ENCODE results near the gene MMP24OS. TPM values are rescaled to one million over a fixed set of nuclear protein-coding genes. Genes with fewer than 3 reads are reported as not detected.

MMP24OS gene
- total and polyA plus RNA-seq, 4 donors = 5.2 to 16.0 (median 10.3) TPM

DNA sequence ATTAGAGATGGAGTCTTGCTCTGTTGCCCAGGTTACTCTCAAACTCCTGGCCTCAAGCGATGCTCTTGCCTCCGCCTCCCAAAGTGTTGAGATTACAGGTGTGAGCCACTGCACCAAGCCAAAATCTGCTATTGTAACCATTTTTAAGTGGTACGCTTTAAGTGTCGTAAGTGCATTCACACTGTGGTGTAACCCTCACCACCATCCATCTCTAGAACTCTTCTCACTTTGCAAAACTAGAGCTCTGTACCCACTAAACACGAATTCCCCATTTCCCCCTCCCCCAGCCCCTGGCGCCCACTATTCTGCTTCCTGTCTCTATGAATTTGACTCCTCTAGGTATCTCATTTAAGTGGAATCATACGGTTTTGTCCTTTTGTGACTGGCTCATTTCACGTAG is 17.1 kb upstream of the MMP24OS start:
- WGBS = 85% methylated on average over 8 of the region's 8 CpGs
- DNase-seq (ENCODE audit: low spot score) = no peak
- TF ChIP-seq, protein P1, sequence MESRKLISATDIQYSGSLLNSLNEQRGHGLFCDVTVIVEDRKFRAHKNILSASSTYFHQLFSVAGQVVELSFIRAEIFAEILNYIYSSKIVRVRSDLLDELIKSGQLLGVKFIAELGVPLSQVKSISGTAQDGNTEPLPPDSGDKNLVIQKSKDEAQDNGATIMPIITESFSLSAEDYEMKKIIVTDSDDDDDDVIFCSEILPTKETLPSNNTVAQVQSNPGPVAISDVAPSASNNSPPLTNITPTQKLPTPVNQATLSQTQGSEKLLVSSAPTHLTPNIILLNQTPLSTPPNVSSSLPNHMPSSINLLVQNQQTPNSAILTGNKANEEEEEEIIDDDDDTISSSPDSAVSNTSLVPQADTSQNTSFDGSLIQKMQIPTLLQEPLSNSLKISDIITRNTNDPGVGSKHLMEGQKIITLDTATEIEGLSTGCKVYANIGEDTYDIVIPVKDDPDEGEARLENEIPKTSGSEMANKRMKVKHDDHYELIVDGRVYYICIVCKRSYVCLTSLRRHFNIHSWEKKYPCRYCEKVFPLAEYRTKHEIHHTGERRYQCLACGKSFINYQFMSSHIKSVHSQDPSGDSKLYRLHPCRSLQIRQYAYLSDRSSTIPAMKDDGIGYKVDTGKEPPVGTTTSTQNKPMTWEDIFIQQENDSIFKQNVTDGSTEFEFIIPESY (IDR thresholded peaks at IDR 0.05) = no peak
- TF ChIP-seq, protein P2, sequence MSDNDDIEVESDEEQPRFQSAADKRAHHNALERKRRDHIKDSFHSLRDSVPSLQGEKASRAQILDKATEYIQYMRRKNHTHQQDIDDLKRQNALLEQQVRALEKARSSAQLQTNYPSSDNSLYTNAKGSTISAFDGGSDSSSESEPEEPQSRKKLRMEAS (IDR thresholded peaks at IDR 0.05) = no peak
- no peaks in the 10 kb centered on the region for H3K4me1 ChIP-seq (ENCODE audit: control insufficient read depth in 4 of 4, insufficient read depth in 4 of 4, low read length in 3 of 4)
- H3K4me3 ChIP-seq (ENCODE audit: low read depth in 1 of 3, low read length in 3 of 3) = no peak overlapping the region
- no peak overlapping the region for H3K27ac ChIP-seq (ENCODE audit: low read depth in 1 of 2, low read length in 2 of 2)
- no peaks in the 10 kb centered on the region for H3K36me3 ChIP-seq (ENCODE audit: control insufficient read depth in 4 of 4, insufficient read depth in 3 of 4, low read depth in 1 of 4, low read length in 3 of 4)
- H3K27me3 ChIP-seq (ENCODE audit: control insufficient read depth in 4 of 4, insufficient read depth in 4 of 4, low read length in 3 of 4) = no peaks in the 10 kb centered on the region
- H3K9me3 ChIP-seq (ENCODE audit: control insufficient read depth in 4 of 4, low read length in 3 of 4) = no peaks in the 10 kb centered on the region
- no peak overlapping the region for H3K9ac ChIP-seq (ENCODE audit: low read depth in 1 of 2, low read length in 2 of 2)

DNA sequence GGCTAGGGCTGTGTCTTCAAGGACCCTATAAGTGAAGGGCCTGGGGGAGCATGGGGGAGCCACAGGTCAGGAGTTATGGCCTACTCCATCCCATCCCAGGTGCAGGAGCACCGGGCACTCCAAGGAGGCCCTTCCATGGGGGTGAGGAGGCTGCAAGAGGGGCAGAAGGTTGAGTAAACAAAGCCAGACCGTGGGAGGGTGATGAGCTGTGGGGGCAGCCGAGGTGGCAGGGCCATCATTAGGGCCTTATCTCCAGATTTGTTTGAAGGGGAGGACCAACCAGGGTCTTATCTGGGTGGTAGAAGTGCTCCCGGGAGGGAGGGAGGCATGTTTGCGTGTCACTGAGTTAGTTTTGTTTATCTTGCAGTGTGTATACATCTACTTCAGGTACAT is 16.4 kb upstream of the MMP24OS start:
- WGBS = 65% methylated on average over 5 of the region's 5 CpGs

DNA sequence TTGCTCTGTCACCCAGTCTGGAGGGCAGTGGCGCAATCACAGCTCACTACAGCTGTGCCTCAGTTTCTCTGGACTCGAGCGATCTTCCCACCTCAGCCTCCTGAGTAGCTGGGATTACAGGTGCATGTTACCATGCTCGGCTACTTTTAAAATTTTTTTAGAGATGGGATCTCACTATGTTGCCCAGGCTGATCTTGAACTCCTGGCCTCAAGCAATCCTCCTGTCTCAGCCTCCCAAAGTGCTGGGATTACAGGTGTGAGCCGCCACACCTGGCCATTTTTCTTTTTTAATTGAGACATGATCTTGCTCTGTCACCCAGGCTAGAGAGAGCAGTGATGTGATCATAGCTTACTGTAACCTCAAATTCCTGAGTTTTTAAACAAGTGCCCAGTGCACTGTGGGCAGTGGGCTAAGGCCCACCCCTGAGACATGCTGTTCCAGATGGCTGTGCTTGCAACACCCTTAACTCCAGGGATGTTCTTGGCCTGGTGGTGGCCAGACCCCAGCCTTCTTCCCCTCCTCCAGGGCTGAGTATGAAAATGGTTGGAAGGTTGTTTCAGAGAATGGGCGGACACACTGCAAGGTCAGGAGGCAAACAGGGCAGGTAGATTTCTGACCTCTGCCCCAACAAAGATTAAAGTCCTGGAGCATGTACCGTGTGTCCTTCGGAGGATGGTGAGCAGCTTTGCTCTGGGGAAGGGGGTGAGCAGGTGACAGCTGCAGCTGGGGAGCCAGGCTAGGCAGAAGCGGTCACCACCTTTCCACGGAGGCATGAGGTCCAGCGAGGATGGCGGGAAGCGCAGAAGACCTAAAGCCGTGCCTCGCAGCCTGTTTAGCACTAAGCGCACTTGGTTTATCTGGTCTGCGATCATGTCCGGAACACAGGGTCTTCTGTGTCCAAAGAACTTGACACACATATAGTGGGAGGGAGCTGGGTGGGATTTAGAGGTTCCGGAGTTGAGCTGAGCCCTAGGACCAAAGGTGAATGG is 15.7 kb upstream of the MMP24OS start:
- WGBS = 84% methylated on average over 19 of the region's 19 CpGs
- TF ChIP-seq FOXA1 (IDR thresholded peaks at IDR 0.05) (no peak), HNF4A (conservative IDR thresholded peaks at IDR 0.05) (peak in 1 of 2 donors; percentile 44)
- DNase-seq (ENCODE audit: low spot score) = no peak

More for the DNA sequence above, 16.4 kb upstream of the MMP24OS start:
- TF ChIP-seq RXRA (IDR thresholded peaks at IDR 0.05) = no peak
- TF ChIP-seq, protein P3, sequence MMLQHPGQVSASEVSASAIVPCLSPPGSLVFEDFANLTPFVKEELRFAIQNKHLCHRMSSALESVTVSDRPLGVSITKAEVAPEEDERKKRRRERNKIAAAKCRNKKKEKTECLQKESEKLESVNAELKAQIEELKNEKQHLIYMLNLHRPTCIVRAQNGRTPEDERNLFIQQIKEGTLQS (IDR thresholded peaks at IDR 0.05) = no peak
- no peak for TF ChIP-seq EGR1 (IDR thresholded peaks at IDR 0.05; ENCODE audit: low read depth in 2 of 2)
- no peak for TF ChIP-seq TAF1 (conservative IDR thresholded peaks at IDR 0.05)
- TF ChIP-seq NR2F2 (IDR thresholded peaks at IDR 0.05) = no peak
- TF ChIP-seq SP1 (IDR thresholded peaks at IDR 0.05) = no peak
- TF ChIP-seq FOXA1 (IDR thresholded peaks at IDR 0.05) = no peak
- no peak for TF ChIP-seq FOXA2 (IDR thresholded peaks at IDR 0.05)
- no peak for TF ChIP-seq HNF4G (IDR thresholded peaks at IDR 0.05)
- TF ChIP-seq HNF4A (conservative IDR thresholded peaks at IDR 0.05) = no peak
- TF ChIP-seq RAD21 (IDR thresholded peaks at IDR 0.05) = no peak
- no peak for TF ChIP-seq YY1 (IDR thresholded peaks at IDR 0.05)
- TF ChIP-seq, protein P1 (IDR thresholded peaks at IDR 0.05) = no peak
- no peak for TF ChIP-seq JUND (IDR thresholded peaks at IDR 0.05)
- TF ChIP-seq, protein P2 (IDR thresholded peaks at IDR 0.05) = no peak
- no peaks in the 10 kb centered on the region for H3K4me1 ChIP-seq (ENCODE audit: control insufficient read depth in 4 of 4, insufficient read depth in 4 of 4, low read length in 3 of 4)
- H3K9ac ChIP-seq (ENCODE audit: low read depth in 1 of 2, low read length in 2 of 2) = no peak overlapping the region
- H3K27ac ChIP-seq (ENCODE audit: low read depth in 1 of 2, low read length in 2 of 2) = no peak overlapping the region
- no peak overlapping the region for H3K4me3 ChIP-seq (ENCODE audit: low read depth in 1 of 3, low read length in 3 of 3)
- no peaks in the 10 kb centered on the region for H3K27me3 ChIP-seq (ENCODE audit: control insufficient read depth in 4 of 4, insufficient read depth in 4 of 4, low read length in 3 of 4)
- DNase-seq (ENCODE audit: low spot score) = no peak
- H3K9me3 ChIP-seq (ENCODE audit: control insufficient read depth in 4 of 4, low read length in 3 of 4) = no peaks in the 10 kb centered on the region
- no peaks in the 10 kb centered on the region for H3K36me3 ChIP-seq (ENCODE audit: control insufficient read depth in 4 of 4, insufficient read depth in 3 of 4, low read depth in 1 of 4, low read length in 3 of 4)

More for the DNA sequence above, 15.7 kb upstream of the MMP24OS start:
- Histone ChIP-seq H3K36me3 (ENCODE audit: control insufficient read depth in 4 of 4, insufficient read depth in 3 of 4, low read depth in 1 of 4, low read length in 3 of 4) (no peaks in the 10 kb centered on the region), H3K4me1 (ENCODE audit: control insufficient read depth in 4 of 4, insufficient read depth in 4 of 4, low read length in 3 of 4) (no peaks in the 10 kb centered on the region), H3K9ac (ENCODE audit: low read depth in 1 of 2, low read length in 2 of 2) (no peak overlapping the region), H3K27ac (ENCODE audit: low read depth in 1 of 2, low read length in 2 of 2) (no peak overlapping the region), H3K27me3 (ENCODE audit: control insufficient read depth in 4 of 4, insufficient read depth in 4 of 4, low read length in 3 of 4) (no peaks in the 10 kb centered on the region), H3K9me3 (ENCODE audit: control insufficient read depth in 4 of 4, low read length in 3 of 4) (no peaks in the 10 kb centered on the region), H3K4me3 (ENCODE audit: low read depth in 1 of 3, low read length in 3 of 3) (no peak overlapping the region)
